Dermis microvascular lymphatic vessel endothelial cell (primary cell): Measurements from ENCODE around the gene MAGEC1. TPM values are rescaled to one million over a fixed set of nuclear protein-coding genes. Genes with fewer than 3 reads are reported as not detected.
"Not testable (repeated sequence)": the region's sequence is repeated elsewhere in the genome, so short reads cannot be mapped to it uniquely, and the experiment has no call there.

Experiments used
- DNase-seq, 2 donors: peaks; one replicate each; pipeline versions ENCODE4 v3.0.0 to v3.0.0-alpha.2; 2010; ENCODE audit warnings: low read depth in 2 of 2
- total RNA-seq: library from RNA; depleted of rRNA; stranded (reverse); fragments of >200 nt; gene quantifications from 2 replicates; pipeline ENCODE4 v1.2.1, GENCODE V29; 2014

The MAGEC1 gene
- total RNA-seq = not detected in 2 replicates

- no peak for DNase-seq
These were observed at the start of gene MAGEC1 for GRCh38 chrX:141903400-141904155. Gene MAGEC1 (plus strand): TSS chrX:141903894. CDS start chrX:141905073, 1,179 bp downstream.

- no peak for DNase-seq
These were observed 46.2 kb upstream of the MAGEC1 start for GRCh38 chrX:141857479-141857878.

- DNase-seq = no peak
These were observed 24.1 kb upstream of the MAGEC1 start for GRCh38 chrX:141879616-141880015.

GRCh38 chrX:141888811-141889210, 14.9 kb upstream of the MAGEC1 start:
- not testable (repeated sequence) for DNase-seq

GRCh38 chrX:141894733-141895132, 9.0 kb upstream of the MAGEC1 start:
- DNase-seq = no peak

- no peak for DNase-seq
These were observed 6.0 kb upstream of the MAGEC1 start for GRCh38 chrX:141897690-141898089.

GRCh38 chrX:141902366-141902765, 1.3 kb upstream of the MAGEC1 start:
- DNase-seq = no peak

GRCh38 chrX:141904262-141904661, 568 bp downstream of the MAGEC1 start:
- no peak for DNase-seq

GRCh38 chrX:141917801-141918200, 14.1 kb downstream of the MAGEC1 start:
- DNase-seq = no peak

GRCh38 chrX:141924293-141924692, 20.6 kb downstream of the MAGEC1 start:
- no peak for DNase-seq

GRCh38 chrX:141928432-141928831, 24.7 kb downstream of the MAGEC1 start:
- DNase-seq = no peak

GRCh38 chrX:141934059-141934641, 30.5 kb downstream of the MAGEC1 start:
- DNase-seq = no peak

GRCh38 chrX:141935645-141936044, 32.0 kb downstream of the MAGEC1 start:
- DNase-seq = no peak

- DNase-seq = no peak
These were observed 32.4 kb downstream of the MAGEC1 start for GRCh38 chrX:141936080-141936479.

GRCh38 chrX:141941234-141941633, 37.5 kb downstream of the MAGEC1 start:
- DNase-seq = no peak

- DNase-seq = no peak
These were observed 41.7 kb downstream of the MAGEC1 start for GRCh38 chrX:141945426-141945825.

GRCh38 chrX:141947350-141947749, 43.7 kb downstream of the MAGEC1 start:
- no peak for DNase-seq

- DNase-seq = no peak
These were observed 48.9 kb downstream of the MAGEC1 start for GRCh38 chrX:141952603-141953002.

- DNase-seq = no peak
These were observed 55.0 kb downstream of the MAGEC1 start for GRCh38 chrX:141958675-141959074.
